GM12872 (cell line): Measurements from ENCODE around the gene USP49.

ENCODE experiments used
- CTCF ChIP-seq: IDR thresholded peaks from 3 replicates; pipeline ENCODE4 v1.5.1; 2011; ENCODE audit warnings: low read depth, mild to moderate bottlenecking, low read length, moderate library complexity; ENCODE audit not compliant: insufficient read depth

USP49 gene

GRCh38 chr6:41896281-41896680, 1.1 kb upstream of the USP49 start:
- no peak for TF ChIP-seq CTCF

GRCh38 chr6:41894366-41895299, 542 bp downstream of the USP49 start:
- no peak for TF ChIP-seq CTCF

GRCh38 chr6:41892921-41893564, 2.1 kb downstream of the USP49 start:
- no peak for TF ChIP-seq CTCF

- no peak for TF ChIP-seq CTCF
Observed at GRCh38 chr6:41887331-41887751, 7.8 kb downstream of the USP49 start.

- no peak for TF ChIP-seq CTCF
Observed at GRCh38 chr6:41885930-41886329, 9.2 kb downstream of the USP49 start.

- TF ChIP-seq CTCF: no peak
Observed at GRCh38 chr6:41884957-41885356, 10.2 kb downstream of the USP49 start.

- TF ChIP-seq CTCF: no peak
Observed at GRCh38 chr6:41881506-41881905, 13.7 kb downstream of the USP49 start.
